ENCODE data around the gene NRDE2.

DNA sequence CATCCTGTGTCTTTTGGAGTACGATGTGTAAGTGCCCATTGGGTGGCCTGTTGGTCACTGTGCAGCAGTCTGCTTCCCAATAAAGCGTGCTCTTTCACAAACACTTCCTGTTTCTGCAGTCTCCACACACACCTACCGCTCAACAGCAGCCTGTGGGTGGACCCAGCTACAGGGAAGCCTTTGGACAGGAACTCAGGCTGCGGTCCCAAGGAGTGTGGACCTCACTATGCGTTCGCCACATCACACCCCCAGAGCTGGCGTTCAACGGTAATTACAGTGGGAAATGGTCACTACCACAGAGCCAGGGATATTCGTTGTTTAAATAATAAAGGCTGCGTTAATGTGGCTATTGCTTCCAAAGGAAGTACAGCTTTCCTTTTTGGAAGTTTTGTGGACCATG lies 59.2 kb downstream of the NRDE2 start:
- TF ChIP-seq EZH2 (IDR thresholded peaks at IDR 0.05; ENCODE audit: insufficient read depth, low read length): no peak
- TF ChIP-seq, protein P1, sequence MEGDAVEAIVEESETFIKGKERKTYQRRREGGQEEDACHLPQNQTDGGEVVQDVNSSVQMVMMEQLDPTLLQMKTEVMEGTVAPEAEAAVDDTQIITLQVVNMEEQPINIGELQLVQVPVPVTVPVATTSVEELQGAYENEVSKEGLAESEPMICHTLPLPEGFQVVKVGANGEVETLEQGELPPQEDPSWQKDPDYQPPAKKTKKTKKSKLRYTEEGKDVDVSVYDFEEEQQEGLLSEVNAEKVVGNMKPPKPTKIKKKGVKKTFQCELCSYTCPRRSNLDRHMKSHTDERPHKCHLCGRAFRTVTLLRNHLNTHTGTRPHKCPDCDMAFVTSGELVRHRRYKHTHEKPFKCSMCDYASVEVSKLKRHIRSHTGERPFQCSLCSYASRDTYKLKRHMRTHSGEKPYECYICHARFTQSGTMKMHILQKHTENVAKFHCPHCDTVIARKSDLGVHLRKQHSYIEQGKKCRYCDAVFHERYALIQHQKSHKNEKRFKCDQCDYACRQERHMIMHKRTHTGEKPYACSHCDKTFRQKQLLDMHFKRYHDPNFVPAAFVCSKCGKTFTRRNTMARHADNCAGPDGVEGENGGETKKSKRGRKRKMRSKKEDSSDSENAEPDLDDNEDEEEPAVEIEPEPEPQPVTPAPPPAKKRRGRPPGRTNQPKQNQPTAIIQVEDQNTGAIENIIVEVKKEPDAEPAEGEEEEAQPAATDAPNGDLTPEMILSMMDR (IDR thresholded peaks at IDR 0.05; ENCODE audit: insufficient read depth, low read depth, low read length): no peak

Data from astrocyte (in vitro differentiated cells and primary cell).